HepG2 (cell line): Measurements from ENCODE around the gene AMBRA1. TPM values are rescaled to one million over a fixed set of nuclear protein-coding genes. Genes with fewer than 3 reads are reported as not detected.

Experiments used
- HDAC6 ChIP-seq: fragments of 200-600 bp; sonication (generic); IDR thresholded peaks from 2 replicates; pipeline ENCODE4 v1.7.0; 2017; ENCODE audit warnings: mild to moderate bottlenecking, antibody characterized with exemption, low read length, low read depth
- HES4 ChIP-seq: sonication (generic); formaldehyde crosslinking; IDR thresholded peaks from 2 replicates; pipeline ENCODE4 v1.9.0; 2021; ENCODE audit warnings: mild to moderate bottlenecking, missing genetic modification reagents, borderline replicate concordance
- IKZF4 ChIP-seq: sonication (generic); formaldehyde crosslinking; IDR thresholded peaks from 2 replicates; pipeline ENCODE4 v1.5.1; 2020; ENCODE audit warnings: borderline replicate concordance, mild to moderate bottlenecking, low read depth, missing genetic modification reagents; ENCODE audit errors: not compliant biosample characterization
- KDM6A ChIP-seq: IDR thresholded peaks from 2 replicates; pipeline ENCODE4 v1.6.1; 2016; ENCODE audit warnings: low read depth
- MLX ChIP-seq: IDR thresholded peaks from 2 replicates; pipeline ENCODE4 v1.6.1; 2016
- MTF2 ChIP-seq: sonication (generic); formaldehyde crosslinking; IDR thresholded peaks from 2 replicates; pipeline ENCODE4 v1.5.0; 2020; ENCODE audit warnings: missing genetic modification reagents, borderline replicate concordance
- SOX6 ChIP-seq, 2 experiments: fragments of 450-650 bp in 1 of 2; sonication (generic) in 1 of 2; formaldehyde crosslinking in 1 of 2; IDR thresholded peaks; 2 replicates each; pipeline versions ENCODE4 v1.4.0 to v1.6.1; 2017 to 2020; ENCODE audit warnings: antibody characterized with exemption in 1 of 2, mild to moderate bottlenecking in 1 of 2, missing genetic modification reagents in 1 of 2
- ZFP41 ChIP-seq: sonication (generic); formaldehyde crosslinking; IDR thresholded peaks from 2 replicates; pipeline ENCODE4 v1.4.0; 2020; ENCODE audit warnings: mild to moderate bottlenecking, missing genetic modification reagents, borderline replicate concordance
- ZMYM2 ChIP-seq: sonication (generic); formaldehyde crosslinking; IDR thresholded peaks from 2 replicates; pipeline ENCODE4 v1.8.0; 2022; ENCODE audit warnings: mild to moderate bottlenecking, missing genetic modification reagents
- ZMYM4 ChIP-seq: sonication (generic); formaldehyde crosslinking; IDR thresholded peaks from 2 replicates; pipeline ENCODE4 v1.8.1; 2023; ENCODE audit warnings: mild to moderate bottlenecking, missing genetic modification reagents
- ZNF232 ChIP-seq: sonication (generic); formaldehyde crosslinking; IDR thresholded peaks from 2 replicates; pipeline ENCODE4 v1.4.0; 2020; ENCODE audit warnings: missing genetic modification reagents, borderline replicate concordance
- ZNF24 ChIP-seq: fragments of 450-650 bp; IDR thresholded peaks from 2 replicates; pipeline ENCODE4 v1.6.1; 2017; ENCODE audit warnings: antibody characterized with exemption, mild to moderate bottlenecking
- ZNF263 ChIP-seq: sonication (generic); formaldehyde crosslinking; IDR thresholded peaks from 2 replicates; pipeline ENCODE4 v1.4.0; 2020; ENCODE audit warnings: missing genetic modification reagents
- ZNF792 ChIP-seq: IDR thresholded peaks from 2 replicates; pipeline ENCODE4 v1.6.1; 2016
- polyA plus RNA-seq, 8 experiments: library from polyadenylated mRNA; depleted of rRNA in 3 of 8; stranded (reverse) in 7 of 8; unstranded in 1 of 8; fragments of >200 nt; fragmentation: Illumina TruSeq in 4 of 8; extraction: Trizol in 4 of 8; gene quantifications; 2 replicates each; pipeline versions ENCODE4 v1.2.1 to v1.2.3, GENCODE V29; 2011 to 2016; ENCODE audit warnings: low read depth in 4 of 8, missing spikeins in 1 of 8, mixed read lengths in 1 of 8; ENCODE audit not compliant: insufficient read depth in 1 of 8
- total RNA-seq, 5 experiments: library from RNA; depleted of rRNA; stranded (reverse); fragments of >200 nt; fragmentation: Illumina TruSeq; extraction: Trizol; gene quantifications; 2 replicates each; pipeline ENCODE4 v1.2.3, GENCODE V29; 2016; ENCODE audit warnings: low read depth in 1 of 5
- TF ChIP-seq, protein P1 (sequence below): sonication (generic); formaldehyde crosslinking; IDR thresholded peaks from 2 replicates; pipeline ENCODE4 v1.5.0; 2020; ENCODE audit warnings: missing genetic modification reagents
- TF ChIP-seq, protein P2 (sequence below): IDR thresholded peaks from 2 replicates; pipeline ENCODE4 v1.6.1; 2016; ENCODE audit warnings: low read depth, missing genetic modification reagents, missing compliant biosample characterization
- TF ChIP-seq, protein P3 (sequence below): sonication (generic); formaldehyde crosslinking; IDR thresholded peaks from 2 replicates; pipeline ENCODE4 v1.8.0; 2022; ENCODE audit warnings: mild to moderate bottlenecking, missing genetic modification reagents, moderate library complexity
- TF ChIP-seq, protein P4 (sequence below): sonication (generic); formaldehyde crosslinking; IDR thresholded peaks from 2 replicates; pipeline ENCODE4 v1.4.0; 2020; ENCODE audit warnings: mild to moderate bottlenecking, missing genetic modification reagents

The AMBRA1 gene
- total and polyA plus RNA-seq, 2 of the 13 experiments (the other 11 are each of a cell fraction or from before 2014, with no cell fraction given) = 15.7 to 26.0 TPM

DNA sequence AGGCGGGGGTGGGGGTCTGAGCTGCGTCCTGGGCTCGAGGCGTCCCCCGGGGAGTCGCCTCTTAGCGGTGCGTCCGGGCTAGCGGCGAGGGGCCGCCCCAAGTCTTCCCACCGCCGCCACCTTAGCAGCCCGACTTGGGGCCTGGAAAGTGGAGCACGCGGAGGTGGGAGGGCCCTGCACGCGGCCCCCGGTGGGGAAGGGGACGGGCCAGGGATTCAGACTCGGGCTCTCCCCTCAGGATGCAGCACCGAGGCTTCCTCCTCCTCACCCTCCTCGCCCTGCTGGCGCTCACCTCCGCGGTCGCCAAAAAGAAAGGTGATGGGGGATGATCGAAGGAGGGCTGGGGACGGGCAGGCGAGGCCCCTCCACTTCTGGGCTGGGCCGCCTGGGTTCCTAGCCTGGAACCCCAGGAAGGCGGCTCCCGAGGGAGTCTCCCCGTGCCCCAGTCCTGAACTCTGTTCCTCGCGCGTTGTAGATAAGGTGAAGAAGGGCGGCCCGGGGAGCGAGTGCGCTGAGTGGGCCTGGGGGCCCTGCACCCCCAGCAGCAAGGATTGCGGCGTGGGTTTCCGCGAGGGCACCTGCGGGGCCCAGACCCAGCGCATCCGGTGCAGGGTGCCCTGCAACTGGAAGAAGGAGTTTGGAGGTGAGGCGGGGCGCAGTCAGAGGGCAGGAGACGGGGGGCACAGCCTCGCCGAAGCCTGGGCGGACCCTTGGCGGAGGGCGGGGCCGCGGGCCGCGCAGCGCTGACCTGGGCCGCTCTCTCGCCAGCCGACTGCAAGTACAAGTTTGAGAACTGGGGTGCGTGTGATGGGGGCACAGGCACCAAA is 211.8 kb downstream of the AMBRA1 start (continued):
- TF ChIP-seq, protein P1, sequence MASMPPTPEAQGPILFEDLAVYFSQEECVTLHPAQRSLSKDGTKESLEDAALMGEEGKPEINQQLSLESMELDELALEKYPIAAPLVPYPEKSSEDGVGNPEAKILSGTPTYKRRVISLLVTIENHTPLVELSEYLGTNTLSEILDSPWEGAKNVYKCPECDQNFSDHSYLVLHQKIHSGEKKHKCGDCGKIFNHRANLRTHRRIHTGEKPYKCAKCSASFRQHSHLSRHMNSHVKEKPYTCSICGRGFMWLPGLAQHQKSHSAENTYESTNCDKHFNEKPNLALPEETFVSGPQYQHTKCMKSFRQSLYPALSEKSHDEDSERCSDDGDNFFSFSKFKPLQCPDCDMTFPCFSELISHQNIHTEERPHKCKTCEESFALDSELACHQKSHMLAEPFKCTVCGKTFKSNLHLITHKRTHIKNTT = no peak
- TF ChIP-seq ZNF232 (0 out of 2 replicates have a peak, but pooled peaks have one; percentile 17), MTF2 (CRISPR knock-in tag) (no peak), ZMYM2 (CRISPR knock-in tag) (no peak), ZNF792 (CRISPR knock-in tag) (no peak), ZNF263 (CRISPR knock-in tag) (0 out of 2 replicates have a peak, but pooled peaks have one; percentile 27), ZMYM4 (CRISPR knock-in tag) (no peak), ZFP41 (CRISPR knock-in tag) (no peak), HES4 (CRISPR knock-in tag) (no peak; the same call in 1 of the 2 replicates), SOX6 (IDR thresholded peaks at IDR 0.05) (no peak), SOX6 (CRISPR knock-in tag; IDR thresholded peaks at IDR 0.05) (0 out of 2 replicates have a peak, but pooled peaks have one; percentile 26), MLX (CRISPR knock-in tag) (no peak), KDM6A (CRISPR knock-in tag) (no peak), ZNF24 (no peak), HDAC6 (no peak), IKZF4 (CRISPR knock-in tag) (no peak)
- TF ChIP-seq, protein P2, sequence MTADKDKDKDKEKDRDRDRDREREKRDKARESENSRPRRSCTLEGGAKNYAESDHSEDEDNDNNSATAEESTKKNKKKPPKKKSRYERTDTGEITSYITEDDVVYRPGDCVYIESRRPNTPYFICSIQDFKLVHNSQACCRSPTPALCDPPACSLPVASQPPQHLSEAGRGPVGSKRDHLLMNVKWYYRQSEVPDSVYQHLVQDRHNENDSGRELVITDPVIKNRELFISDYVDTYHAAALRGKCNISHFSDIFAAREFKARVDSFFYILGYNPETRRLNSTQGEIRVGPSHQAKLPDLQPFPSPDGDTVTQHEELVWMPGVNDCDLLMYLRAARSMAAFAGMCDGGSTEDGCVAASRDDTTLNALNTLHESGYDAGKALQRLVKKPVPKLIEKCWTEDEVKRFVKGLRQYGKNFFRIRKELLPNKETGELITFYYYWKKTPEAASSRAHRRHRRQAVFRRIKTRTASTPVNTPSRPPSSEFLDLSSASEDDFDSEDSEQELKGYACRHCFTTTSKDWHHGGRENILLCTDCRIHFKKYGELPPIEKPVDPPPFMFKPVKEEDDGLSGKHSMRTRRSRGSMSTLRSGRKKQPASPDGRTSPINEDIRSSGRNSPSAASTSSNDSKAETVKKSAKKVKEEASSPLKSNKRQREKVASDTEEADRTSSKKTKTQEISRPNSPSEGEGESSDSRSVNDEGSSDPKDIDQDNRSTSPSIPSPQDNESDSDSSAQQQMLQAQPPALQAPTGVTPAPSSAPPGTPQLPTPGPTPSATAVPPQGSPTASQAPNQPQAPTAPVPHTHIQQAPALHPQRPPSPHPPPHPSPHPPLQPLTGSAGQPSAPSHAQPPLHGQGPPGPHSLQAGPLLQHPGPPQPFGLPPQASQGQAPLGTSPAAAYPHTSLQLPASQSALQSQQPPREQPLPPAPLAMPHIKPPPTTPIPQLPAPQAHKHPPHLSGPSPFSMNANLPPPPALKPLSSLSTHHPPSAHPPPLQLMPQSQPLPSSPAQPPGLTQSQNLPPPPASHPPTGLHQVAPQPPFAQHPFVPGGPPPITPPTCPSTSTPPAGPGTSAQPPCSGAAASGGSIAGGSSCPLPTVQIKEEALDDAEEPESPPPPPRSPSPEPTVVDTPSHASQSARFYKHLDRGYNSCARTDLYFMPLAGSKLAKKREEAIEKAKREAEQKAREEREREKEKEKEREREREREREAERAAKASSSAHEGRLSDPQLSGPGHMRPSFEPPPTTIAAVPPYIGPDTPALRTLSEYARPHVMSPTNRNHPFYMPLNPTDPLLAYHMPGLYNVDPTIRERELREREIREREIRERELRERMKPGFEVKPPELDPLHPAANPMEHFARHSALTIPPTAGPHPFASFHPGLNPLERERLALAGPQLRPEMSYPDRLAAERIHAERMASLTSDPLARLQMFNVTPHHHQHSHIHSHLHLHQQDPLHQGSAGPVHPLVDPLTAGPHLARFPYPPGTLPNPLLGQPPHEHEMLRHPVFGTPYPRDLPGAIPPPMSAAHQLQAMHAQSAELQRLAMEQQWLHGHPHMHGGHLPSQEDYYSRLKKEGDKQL (CRISPR knock-in tag) = no peak
- TF ChIP-seq, protein P3, sequence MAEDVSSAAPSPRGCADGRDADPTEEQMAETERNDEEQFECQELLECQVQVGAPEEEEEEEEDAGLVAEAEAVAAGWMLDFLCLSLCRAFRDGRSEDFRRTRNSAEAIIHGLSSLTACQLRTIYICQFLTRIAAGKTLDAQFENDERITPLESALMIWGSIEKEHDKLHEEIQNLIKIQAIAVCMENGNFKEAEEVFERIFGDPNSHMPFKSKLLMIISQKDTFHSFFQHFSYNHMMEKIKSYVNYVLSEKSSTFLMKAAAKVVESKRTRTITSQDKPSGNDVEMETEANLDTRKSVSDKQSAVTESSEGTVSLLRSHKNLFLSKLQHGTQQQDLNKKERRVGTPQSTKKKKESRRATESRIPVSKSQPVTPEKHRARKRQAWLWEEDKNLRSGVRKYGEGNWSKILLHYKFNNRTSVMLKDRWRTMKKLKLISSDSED (CRISPR knock-in tag) = no peak
- TF ChIP-seq, protein P4, sequence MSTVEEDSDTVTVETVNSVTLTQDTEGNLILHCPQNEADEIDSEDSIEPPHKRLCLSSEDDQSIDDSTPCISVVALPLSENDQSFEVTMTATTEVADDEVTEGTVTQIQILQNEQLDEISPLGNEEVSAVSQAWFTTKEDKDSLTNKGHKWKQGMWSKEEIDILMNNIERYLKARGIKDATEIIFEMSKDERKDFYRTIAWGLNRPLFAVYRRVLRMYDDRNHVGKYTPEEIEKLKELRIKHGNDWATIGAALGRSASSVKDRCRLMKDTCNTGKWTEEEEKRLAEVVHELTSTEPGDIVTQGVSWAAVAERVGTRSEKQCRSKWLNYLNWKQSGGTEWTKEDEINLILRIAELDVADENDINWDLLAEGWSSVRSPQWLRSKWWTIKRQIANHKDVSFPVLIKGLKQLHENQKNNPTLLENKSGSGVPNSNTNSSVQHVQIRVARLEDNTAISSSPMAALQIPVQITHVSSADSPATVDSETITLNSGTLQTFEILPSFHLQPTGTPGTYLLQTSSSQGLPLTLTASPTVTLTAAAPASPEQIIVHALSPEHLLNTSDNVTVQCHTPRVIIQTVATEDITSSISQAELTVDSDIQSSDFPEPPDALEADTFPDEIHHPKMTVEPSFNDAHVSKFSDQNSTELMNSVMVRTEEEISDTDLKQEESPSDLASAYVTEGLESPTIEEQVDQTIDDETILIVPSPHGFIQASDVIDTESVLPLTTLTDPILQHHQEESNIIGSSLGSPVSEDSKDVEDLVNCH (CRISPR knock-in tag) = no peak
